ENCODE data around the gene SPCS1. TPM values are rescaled to one million over a fixed set of nuclear protein-coding genes. Genes with fewer than 3 reads are reported as not detected.

SPCS1 gene
- total RNA-seq, 1 donor, result 67.0 TPM

GRCh38 chr3:52721002-52721729 is 15.3 kb downstream of the SPCS1 start:
- no peaks in the 10 kb centered on the region for H3K4me1 ChIP-seq (ENCODE audit: insufficient read depth, low read length)
- H3K79me2 ChIP-seq (ENCODE audit: insufficient read depth, low read length), result no peaks in the 10 kb centered on the region
- no peak overlapping the region for H2AFZ ChIP-seq (ENCODE audit: low read length)
- H3K4me2 ChIP-seq (ENCODE audit: insufficient read depth, low read length), result no peak overlapping the region
- no peaks in the 10 kb centered on the region for H3K9me3 ChIP-seq (ENCODE audit: low read depth, low read length)
- H3K36me3 ChIP-seq (ENCODE audit: insufficient read depth, low read length), result no peaks in the 10 kb centered on the region
- H4K20me1 ChIP-seq (ENCODE audit: insufficient read depth, low read length), result no peaks in the 10 kb centered on the region
- no peak for DNase-seq (ENCODE audit: insufficient read length, low spot score, missing footprints)
- no peak for TF ChIP-seq CTCF (IDR thresholded peaks at IDR 0.05; ENCODE audit: extremely low read depth, low read depth, low read length)
- no peak overlapping the region for H3K4me3 ChIP-seq (ENCODE audit: insufficient read depth, low read length)
- H3K27ac ChIP-seq (ENCODE audit: low read depth, low read length), result no peak overlapping the region
- no peaks in the 10 kb centered on the region for H3K27me3 ChIP-seq (ENCODE audit: insufficient read depth, low read length)

DNA sequence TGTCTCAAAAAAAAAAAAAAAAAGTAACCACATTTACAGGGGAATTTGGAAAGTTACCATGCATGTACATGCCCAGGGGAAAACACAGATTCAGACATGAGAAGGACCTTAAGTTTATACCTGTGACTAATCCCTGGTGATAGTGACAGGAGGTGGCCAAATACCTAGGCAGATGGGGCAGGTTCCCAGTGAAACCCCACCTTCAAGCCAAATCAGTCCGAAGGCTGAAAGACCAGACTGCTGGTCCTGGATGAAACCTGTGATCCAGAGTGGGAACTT is 15.8 kb downstream of the SPCS1 start:
- Histone ChIP-seq H3K4me3 (ENCODE audit: insufficient read depth, low read length) (no peak overlapping the region), H3K79me2 (ENCODE audit: insufficient read depth, low read length) (no peaks in the 10 kb centered on the region), H3K27ac (ENCODE audit: low read depth, low read length) (no peak overlapping the region), H3K4me1 (ENCODE audit: insufficient read depth, low read length) (no peaks in the 10 kb centered on the region), H3K36me3 (ENCODE audit: insufficient read depth, low read length) (no peaks in the 10 kb centered on the region), H3K9me3 (ENCODE audit: low read depth, low read length) (no peaks in the 10 kb centered on the region), H3K4me2 (ENCODE audit: insufficient read depth, low read length) (no peak overlapping the region), H3K27me3 (ENCODE audit: insufficient read depth, low read length) (no peaks in the 10 kb centered on the region), H4K20me1 (ENCODE audit: insufficient read depth, low read length) (no peaks in the 10 kb centered on the region), H2AFZ (ENCODE audit: low read length) (no peak overlapping the region)
- DNase-seq (ENCODE audit: insufficient read length, low spot score, missing footprints), result no peak
- no peak for TF ChIP-seq CTCF (IDR thresholded peaks at IDR 0.05; ENCODE audit: extremely low read depth, low read depth, low read length)

DNA sequence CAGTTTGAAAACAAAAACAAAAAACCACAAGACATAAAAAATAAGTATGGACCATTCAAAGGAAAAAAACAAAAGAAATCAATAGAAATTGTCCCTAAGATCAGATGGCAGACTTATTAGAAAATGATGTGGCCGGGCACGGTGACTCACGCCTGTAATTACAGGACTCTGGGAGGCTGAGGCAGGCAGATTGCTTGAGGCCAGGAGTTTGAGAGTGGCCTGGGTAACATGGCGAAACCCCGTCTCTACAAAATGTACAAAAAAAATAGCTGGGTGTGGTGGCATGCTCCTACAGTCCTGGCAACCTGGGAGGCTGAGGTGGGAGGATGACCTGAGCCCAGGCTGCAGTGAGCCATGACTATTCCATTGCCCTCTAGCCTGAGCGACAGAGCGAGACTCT is 16.6 kb downstream of the SPCS1 start:
- H2AFZ ChIP-seq (ENCODE audit: low read length), result no peak overlapping the region
- TF ChIP-seq CTCF (IDR thresholded peaks at IDR 0.05; ENCODE audit: extremely low read depth, low read depth, low read length), result no peak
- no peak for DNase-seq (ENCODE audit: insufficient read length, low spot score, missing footprints)
- no peaks in the 10 kb centered on the region for H3K4me1 ChIP-seq (ENCODE audit: insufficient read depth, low read length)
- no peak overlapping the region for H3K27ac ChIP-seq (ENCODE audit: low read depth, low read length)
- no peak overlapping the region for H3K4me3 ChIP-seq (ENCODE audit: insufficient read depth, low read length)
- no peak overlapping the region for H3K4me2 ChIP-seq (ENCODE audit: insufficient read depth, low read length)
- H4K20me1 ChIP-seq (ENCODE audit: insufficient read depth, low read length), result no peaks in the 10 kb centered on the region
- H3K36me3 ChIP-seq (ENCODE audit: insufficient read depth, low read length), result no peaks in the 10 kb centered on the region
- H3K79me2 ChIP-seq (ENCODE audit: insufficient read depth, low read length), result no peaks in the 10 kb centered on the region
- H3K9me3 ChIP-seq (ENCODE audit: low read depth, low read length), result no peaks in the 10 kb centered on the region
- H3K27me3 ChIP-seq (ENCODE audit: insufficient read depth, low read length), result no peaks in the 10 kb centered on the region

- no peak for TF ChIP-seq CTCF (IDR thresholded peaks at IDR 0.05; ENCODE audit: extremely low read depth, low read depth, low read length)
- Histone ChIP-seq H4K20me1 (ENCODE audit: insufficient read depth, low read length) (no peaks in the 10 kb centered on the region), H3K4me1 (ENCODE audit: insufficient read depth, low read length) (no peaks in the 10 kb centered on the region), H3K27me3 (ENCODE audit: insufficient read depth, low read length) (no peaks in the 10 kb centered on the region), H3K36me3 (ENCODE audit: insufficient read depth, low read length) (no peaks in the 10 kb centered on the region), H3K27ac (ENCODE audit: low read depth, low read length) (no peak overlapping the region), H3K79me2 (ENCODE audit: insufficient read depth, low read length) (no peaks in the 10 kb centered on the region), H2AFZ (ENCODE audit: low read length) (no peak overlapping the region), H3K9me3 (ENCODE audit: low read depth, low read length) (no peaks in the 10 kb centered on the region), H3K4me3 (ENCODE audit: insufficient read depth, low read length) (no peak overlapping the region), H3K4me2 (ENCODE audit: insufficient read depth, low read length) (no peak overlapping the region)
- DNase-seq (ENCODE audit: insufficient read length, low spot score, missing footprints), result no peak
These were observed 18.0 kb downstream of the SPCS1 start for GRCh38 chr3:52723935-52724334.

Data from osteoblast (primary cell).